NOMO-1 (cell line): Measurements from ENCODE around the gene CDK14.

Experiments
- DNase-seq, 2 experiments: peaks; one replicate each; lab custom pipeline; 2025; ENCODE audit not compliant: unreplicated experiment in 2 of 2; lab: John Stamatoyannopoulos, UW

Gene CDK14

GRCh38 chr7:90595801-90596670, at the start of gene CDK14:
Gene CDK14, plus strand, starts transcription at chr7:90596321. Its CDS starts 307 bp downstream, at chr7:90596628.
- DNase-seq: peak; percentile 98 to 99

- DNase-seq: no peak
Measured at GRCh38 chr7:90551036-90551435, 45.1 kb upstream of the CDK14 start.

- DNase-seq: peak in 1 of 2 experiments; percentile 39
Measured at GRCh38 chr7:90552521-90552920, 43.6 kb upstream of the CDK14 start.

GRCh38 chr7:90560730-90561129, 35.4 kb upstream of the CDK14 start:
- DNase-seq: peak in 1 of 2 experiments; percentile 57

GRCh38 chr7:90563286-90563685, 32.8 kb upstream of the CDK14 start:
- no peak for DNase-seq

- no peak for DNase-seq
Measured at GRCh38 chr7:90564455-90564854, 31.7 kb upstream of the CDK14 start.

GRCh38 chr7:90568213-90568612, 27.9 kb upstream of the CDK14 start:
- peak; percentile 82 to 97 for DNase-seq

- no peak for DNase-seq
Measured at GRCh38 chr7:90569368-90569767, 26.8 kb upstream of the CDK14 start.

GRCh38 chr7:90570373-90570959, 25.7 kb upstream of the CDK14 start:
- DNase-seq: no peak

- no peak for DNase-seq
Measured at GRCh38 chr7:90574146-90574819, 21.8 kb upstream of the CDK14 start.

- DNase-seq: no peak
Measured at GRCh38 chr7:90574820-90575187, 21.3 kb upstream of the CDK14 start.

- DNase-seq: peak; percentile 86 to 100
Measured at GRCh38 chr7:90579181-90579688, 16.9 kb upstream of the CDK14 start.

GRCh38 chr7:90580051-90580450, 16.1 kb upstream of the CDK14 start:
- DNase-seq: no peak

GRCh38 chr7:90582164-90582563, 14.0 kb upstream of the CDK14 start:
- peak in 1 of 2 experiments; percentile 54 for DNase-seq

- no peak for DNase-seq
Measured at GRCh38 chr7:90584378-90584777, 11.7 kb upstream of the CDK14 start.

GRCh38 chr7:90586091-90586490, 10.0 kb upstream of the CDK14 start:
- DNase-seq: no peak

- no peak for DNase-seq
Measured at GRCh38 chr7:90587766-90588165, 8.4 kb upstream of the CDK14 start.

- DNase-seq: peak in 1 of 2 experiments; percentile 17
Measured at GRCh38 chr7:90592033-90592432, 4.1 kb upstream of the CDK14 start.

GRCh38 chr7:90593205-90593604, 2.9 kb upstream of the CDK14 start:
- no peak for DNase-seq

- peak in 1 of 2 experiments; percentile 18 for DNase-seq
Measured at GRCh38 chr7:90594751-90595317, 1.3 kb upstream of the CDK14 start.

- DNase-seq: no peak
Measured at GRCh38 chr7:90595342-90595800, 750 bp upstream of the CDK14 start.
